NB4 (cell line): ENCODE results near the gene ADGRB3.

Experiments used
- CTCF ChIP-seq: IDR thresholded peaks from one replicate; pipeline ENCODE4 v1.5.1; 2012; ENCODE audit warnings: low read depth, low read length
- MYC ChIP-seq: IDR thresholded peaks from 2 replicates; pipeline ENCODE4 v1.6.1; 2011; ENCODE audit warnings: low read depth, low read length
- POLR2A ChIP-seq: IDR thresholded peaks from 2 replicates; pipeline ENCODE4 v1.6.1; 2011; ENCODE audit warnings: mild to moderate bottlenecking; ENCODE audit not compliant: insufficient read length; ENCODE audit errors: extremely low read depth

DNA sequence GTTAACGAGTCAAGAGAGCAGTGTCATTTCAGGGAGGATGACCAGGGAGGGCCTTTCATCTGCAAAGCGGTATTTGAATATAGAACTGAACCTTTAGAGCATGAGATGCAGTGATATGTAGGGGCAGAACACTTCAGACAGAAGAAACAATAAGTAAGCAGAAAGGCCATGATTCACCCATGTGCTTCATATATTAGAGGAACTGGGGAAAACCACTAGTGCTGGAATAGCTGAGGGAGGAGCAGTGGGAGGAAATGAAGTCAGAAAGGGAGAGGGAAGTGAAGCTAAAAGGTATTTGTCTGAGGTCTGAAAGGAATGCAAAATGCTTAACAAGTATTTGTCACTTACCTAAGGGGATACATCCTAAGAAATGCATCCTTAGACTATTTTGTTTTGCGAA lies 391.2 kb downstream of the ADGRB3 start:
- TF ChIP-seq CTCF = no peak
- no peak for TF ChIP-seq POLR2A
- TF ChIP-seq MYC = no peak
